ENCODE measurements around the gene ACHE.
"Not testable (repeated sequence)": the region's sequence is repeated elsewhere in the genome, so short reads cannot be mapped to it uniquely, and the experiment has no call there.

The ACHE gene

DNA sequence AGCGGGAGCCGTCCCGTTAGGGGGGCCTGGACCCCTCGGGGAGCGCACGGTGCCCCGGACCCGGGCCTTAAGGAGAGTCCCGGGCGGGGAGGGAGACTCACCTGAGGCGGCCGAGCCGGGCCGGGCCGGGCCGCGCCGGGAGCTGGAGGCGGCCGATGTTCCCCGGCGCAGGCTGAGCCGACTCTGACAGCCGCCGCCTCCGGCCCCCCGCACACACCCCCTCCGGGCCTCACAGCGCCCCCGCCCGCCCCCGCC, at the start of gene ACHE:
TSS of gene ACHE (minus strand) at position 188 of the 255 bp plus-strand sequence. CDS start 1,656 bp downstream, outside the sequence.
- no peak for DNase-seq (ENCODE audit: low read depth)

DNA sequence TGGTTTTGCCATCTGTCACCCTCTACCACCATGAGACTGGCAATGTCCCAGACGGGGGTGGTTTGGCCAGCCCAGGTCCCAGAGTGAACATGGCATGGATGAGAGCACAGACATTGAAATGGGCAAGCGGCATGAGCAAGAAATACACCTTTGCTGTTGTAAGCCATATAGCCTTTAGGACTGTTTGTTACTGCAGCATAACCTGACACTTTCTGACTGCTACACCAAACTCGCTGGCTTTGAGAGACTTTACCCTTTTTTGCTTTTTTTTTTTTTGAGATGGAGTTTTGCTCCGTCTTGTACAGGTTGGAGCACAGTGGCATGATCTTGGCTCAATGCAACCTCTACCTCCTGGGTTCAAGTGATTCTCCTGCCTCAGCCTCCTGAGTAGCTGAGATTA, 48.5 kb upstream of the ACHE start:
- DNase-seq (ENCODE audit: low read depth) = no peak

DNA sequence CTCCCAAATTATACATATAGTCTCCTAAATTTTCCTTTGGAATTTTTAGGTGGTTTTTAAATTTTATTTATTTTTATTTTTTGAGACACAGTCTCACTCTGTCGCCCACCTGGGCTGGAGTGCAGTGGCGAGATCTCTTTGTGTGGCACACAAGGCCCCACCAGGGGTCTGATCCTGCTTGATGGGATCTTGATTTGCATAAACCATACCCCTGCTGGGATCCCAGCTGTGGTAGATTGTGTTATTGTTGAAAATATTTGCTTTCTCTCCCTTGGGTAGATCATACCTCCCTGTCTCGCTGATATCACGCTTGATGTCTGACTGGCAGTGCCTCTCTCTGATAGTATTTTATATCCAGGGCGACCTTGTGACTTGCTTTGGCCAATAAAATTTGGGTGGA, 48.0 kb upstream of the ACHE start:
- DNase-seq (ENCODE audit: low read depth) = no peak

DNA sequence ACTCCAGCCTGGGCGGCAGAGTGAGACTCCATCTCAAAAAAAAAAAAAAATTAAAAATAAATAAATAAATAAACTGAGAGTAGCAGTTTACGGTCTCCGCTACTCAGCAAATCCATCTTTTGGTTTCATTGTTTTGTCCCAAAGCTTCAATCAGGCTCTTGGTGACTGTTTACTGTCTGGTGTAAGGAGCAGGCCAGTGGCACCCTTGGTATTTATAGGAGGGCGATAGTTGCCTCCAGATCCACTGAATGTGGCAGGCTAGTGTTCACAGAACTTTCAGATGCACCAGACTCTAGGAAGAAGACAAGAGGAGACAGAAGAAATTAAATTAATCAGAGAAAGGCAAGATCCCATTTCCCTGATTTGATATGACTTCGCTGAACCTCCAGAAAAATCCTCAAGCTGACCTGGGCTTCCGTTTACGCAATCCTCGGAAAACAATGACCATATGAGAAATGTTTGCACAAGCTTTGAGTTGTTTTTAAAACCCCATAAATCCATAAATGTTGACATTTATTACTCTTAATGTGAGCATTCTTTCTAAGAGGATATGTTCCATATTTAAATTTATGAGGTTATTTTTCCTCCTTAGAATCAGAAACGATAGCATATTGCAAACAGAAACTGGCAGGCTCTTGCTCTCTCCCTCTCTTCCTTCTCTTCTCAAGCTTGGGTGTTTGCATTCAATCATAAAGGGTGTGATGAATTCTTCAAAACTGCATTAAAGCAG, 46.5 kb upstream of the ACHE start:
- no peak for DNase-seq (ENCODE audit: low read depth)

DNA sequence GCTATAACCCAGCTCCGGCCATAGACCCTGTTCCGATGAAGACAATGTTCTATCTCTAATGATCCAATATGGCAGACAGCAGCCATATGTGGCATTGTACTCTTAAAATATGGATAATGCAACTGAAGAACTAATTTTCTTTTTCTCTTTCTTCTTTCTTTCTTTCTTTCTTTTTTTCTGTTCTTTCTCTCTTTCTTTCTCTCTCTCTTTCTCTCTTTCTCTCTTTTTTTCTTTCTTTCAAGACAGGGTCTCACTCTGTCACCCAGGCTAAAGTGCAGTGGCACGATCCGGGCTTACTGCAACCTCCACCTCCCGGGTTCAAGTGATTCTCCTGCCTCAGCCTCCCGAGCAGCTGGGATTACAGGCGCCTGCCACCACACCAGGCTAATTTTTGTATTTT, 40.5 kb upstream of the ACHE start:
- DNase-seq (ENCODE audit: low read depth) = not testable (repeated sequence)

DNA sequence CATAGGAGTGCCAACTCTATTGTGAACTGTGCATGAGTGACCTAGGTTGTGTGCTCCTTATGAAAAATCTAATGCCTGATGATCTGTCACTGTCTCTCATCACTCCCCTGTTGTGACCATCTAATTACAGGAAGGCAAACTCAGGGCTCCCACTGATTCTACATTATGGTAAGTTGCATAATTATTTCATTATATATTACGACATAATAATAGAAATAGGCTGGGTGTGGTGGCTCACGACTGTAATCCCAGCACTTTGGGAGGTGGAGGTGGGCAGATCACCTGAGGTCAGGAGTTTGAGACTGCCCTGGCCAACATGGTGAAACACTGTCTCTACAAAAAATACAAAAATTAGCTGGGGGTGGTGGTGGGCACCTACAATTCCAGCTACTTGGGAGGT, 39.7 kb upstream of the ACHE start:
- DNase-seq (ENCODE audit: low read depth) = not testable (repeated sequence)

DNA sequence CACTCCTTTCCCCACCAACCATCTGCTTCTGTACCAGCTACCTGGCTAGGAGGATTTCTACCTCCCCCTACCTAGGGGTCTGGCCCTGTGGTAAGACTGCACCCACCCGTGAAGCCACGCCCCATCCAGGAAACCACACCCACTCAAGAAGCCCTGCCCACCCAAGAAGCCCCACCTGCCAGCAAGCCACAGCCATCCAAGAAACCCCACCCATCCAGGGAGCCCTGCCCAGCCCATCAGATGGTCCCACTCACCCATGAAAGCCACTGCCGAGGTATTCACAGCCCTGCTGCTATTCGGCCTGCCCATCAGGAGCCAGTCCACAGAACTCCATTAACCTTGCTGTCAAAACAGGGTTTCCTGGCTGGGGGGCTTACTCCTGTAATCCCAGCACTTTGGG, 38.0 kb upstream of the ACHE start:
- DNase-seq (ENCODE audit: low read depth) = no peak

DNA sequence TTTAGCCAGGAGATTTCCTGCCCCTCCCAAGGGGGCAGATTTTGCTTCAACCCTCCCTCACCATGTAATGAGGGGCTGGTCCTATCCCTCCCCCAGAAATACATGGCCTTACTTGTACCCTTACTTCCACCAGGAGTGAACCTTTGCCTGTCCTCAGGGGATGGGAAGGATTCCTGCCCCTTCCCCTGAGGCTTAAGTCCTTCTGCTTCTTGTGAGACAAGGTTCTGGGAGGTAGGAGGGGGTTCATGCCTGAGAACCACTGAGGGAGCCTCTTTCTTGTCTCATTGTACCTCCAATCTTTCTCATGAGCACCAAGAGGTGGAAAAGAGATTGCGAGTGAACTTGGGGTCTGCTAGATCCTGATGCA, 34.1 kb upstream of the ACHE start:
- no peak for DNase-seq (ENCODE audit: low read depth)

DNA sequence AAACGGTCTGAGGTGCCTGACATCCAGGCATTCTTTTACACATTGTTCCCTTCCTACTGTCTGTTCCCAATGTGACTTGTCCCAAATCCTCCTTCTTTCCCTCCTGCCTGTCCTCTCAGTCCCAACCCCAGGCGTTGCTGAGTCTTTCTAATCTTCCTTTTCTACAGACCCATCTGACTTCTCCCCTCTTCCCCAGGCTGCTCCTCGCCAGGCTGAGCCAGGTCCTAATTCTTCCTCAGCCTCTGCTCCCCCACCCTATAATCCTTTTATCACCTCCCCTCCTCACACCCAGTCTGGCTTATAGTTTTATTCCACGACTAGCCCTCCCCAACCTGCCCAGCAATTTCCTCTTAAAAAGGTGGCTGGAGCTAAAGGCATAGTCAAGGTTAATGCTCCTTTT, 27.9 kb upstream of the ACHE start:
- not testable (repeated sequence) for DNase-seq (ENCODE audit: low read depth)

DNA sequence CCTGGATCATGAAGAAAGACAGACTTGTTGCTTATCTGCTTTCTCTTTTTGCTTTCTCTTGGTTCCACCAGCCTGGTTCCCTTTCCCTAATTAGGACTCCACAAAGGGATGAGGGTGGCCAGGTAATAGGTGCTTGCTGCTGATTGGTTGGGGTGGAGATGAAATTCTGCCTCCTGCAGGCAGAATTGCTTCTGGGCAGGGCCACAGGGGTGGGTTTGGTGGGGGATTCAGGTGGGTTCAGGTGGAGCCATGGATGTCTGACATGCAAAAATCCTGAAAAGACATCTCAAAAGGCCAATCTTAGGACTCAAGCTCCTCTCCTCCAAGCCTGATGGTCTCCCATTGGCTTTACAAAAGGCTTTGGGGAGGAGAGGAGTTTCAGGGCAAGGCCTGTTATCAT, 25.4 kb upstream of the ACHE start:
- DNase-seq (ENCODE audit: low read depth) = no peak

DNA sequence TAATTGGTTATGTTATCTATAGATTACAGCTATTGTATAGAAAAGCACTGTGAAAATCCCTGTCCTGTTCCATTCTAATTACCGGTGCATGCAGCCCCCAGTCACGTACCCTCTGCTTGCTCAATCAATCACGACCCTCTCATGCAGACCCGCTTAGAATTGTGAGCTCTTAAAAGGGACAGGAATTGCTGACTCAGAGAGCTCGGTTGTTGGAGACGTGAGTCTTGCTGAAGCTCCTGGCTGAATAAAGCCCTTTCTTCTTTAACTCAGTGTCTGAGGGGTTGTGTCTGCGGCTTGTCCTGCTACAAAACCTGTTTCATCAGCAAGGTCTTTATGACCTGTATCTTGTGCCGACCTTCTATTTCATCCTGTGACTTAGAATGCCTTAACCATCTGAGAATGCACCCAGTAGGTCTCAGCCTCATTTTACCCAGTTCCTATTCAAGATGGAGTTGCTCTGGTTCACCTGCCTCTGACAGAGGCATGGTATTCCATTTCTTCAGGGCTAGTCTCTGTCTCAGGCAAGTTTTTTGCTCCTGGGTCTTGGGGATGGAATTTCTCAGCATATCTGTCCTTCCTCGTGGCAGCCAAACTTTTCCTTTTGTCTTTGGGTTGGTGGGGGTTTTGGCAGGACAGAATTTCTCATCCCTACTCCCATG, 24.2 kb upstream of the ACHE start:
- DNase-seq (ENCODE audit: low read depth) = not testable (repeated sequence)

DNA sequence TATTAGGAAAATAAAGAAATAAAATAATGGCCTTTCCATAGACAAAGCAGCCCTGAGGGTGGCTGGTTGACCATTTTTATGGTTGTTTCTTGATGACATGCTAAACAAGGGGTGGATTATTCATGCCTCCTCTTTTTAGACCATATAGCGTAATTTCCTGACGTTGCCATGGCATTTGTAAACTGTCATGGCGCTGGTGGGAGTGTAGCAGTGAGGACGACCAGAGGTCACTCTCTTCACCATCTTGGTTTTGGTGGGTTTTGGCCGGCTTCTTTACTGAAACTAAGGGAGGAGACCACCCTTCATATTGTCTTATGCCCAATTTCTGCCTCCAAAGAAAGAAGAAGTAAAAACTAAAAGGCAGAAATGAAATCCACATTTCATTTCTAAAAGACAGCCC, 23.6 kb upstream of the ACHE start:
- not testable (repeated sequence) for DNase-seq (ENCODE audit: low read depth)

DNA sequence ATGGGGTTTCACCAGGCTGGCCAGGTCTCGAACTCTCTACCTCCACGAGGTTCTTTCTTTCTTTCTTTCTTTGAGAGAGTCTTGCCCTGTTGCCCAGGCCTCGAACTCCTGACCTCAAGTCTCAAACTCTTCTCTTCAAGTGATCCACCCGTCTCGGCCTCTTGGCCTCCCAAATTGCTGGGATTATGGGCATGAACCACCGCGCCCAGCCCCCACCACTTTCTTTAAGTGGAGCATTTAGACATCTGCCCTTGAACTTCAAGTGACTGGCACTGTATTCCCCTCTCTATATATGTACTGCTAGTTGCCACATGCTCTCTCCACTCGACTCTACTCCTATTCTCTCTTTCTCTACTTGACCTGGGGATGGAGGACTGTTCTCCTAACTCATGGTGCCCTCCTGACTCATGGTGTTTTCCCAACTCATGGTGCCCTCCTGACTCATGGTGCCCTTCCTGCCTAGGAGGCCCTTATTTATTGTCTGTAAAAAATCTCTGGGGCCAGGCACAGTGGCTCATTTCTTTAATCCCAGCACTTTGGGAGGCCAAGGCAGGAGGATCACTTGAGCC, 19.3 kb upstream of the ACHE start:
- DNase-seq (ENCODE audit: low read depth) = no peak

DNA sequence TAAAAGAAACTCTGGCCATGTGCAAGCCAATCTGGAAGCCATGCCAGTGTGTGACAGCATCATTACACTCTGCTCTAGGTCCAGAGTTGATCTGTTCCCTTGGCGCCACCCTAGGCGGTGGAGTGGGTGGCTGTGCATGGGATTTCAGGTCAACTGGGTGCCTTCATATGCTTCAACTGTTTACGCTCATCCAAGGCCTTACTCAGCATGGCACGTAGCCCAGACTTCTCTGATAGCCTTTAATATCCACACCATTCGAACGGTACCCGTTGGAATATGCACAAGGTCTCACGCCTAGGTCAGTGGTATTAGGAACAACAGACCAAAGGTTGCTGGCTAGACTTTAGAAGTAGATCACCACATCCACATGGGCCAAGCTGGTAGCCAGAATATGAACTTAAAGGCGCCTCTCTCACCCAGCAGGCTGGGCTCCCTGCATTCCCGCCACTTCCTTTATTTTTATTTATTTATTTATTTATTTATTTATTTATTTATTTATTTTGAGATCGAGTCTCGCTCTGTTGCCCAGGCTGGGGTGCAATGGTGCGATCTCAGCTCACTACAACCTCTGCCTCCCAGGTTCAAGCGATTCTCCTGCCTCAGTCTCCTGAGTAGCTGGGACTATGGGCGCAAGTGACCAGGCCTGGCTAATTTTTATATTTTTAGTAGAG, 18.7 kb upstream of the ACHE start:
- no peak for DNase-seq (ENCODE audit: low read depth)

DNA sequence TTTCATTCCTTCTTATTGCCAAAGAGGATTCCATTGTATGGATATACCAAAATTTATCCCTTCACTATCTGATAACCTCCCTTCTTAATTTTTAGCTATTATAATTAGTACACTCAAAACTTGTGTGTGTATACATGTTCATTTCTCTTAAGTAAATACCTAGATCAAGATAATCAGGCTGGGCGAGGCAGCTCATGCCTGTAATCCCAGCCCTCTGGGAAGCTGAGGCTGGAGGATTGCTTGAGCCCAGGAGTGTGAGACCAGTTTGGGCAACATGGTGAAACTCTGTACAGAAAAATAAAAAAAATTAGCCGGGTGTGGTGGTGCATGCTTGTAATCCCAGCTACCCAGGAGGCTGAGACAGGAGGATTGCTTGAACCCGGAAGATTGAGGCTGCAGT, 15.8 kb upstream of the ACHE start:
- no peak for DNase-seq (ENCODE audit: low read depth)

DNA sequence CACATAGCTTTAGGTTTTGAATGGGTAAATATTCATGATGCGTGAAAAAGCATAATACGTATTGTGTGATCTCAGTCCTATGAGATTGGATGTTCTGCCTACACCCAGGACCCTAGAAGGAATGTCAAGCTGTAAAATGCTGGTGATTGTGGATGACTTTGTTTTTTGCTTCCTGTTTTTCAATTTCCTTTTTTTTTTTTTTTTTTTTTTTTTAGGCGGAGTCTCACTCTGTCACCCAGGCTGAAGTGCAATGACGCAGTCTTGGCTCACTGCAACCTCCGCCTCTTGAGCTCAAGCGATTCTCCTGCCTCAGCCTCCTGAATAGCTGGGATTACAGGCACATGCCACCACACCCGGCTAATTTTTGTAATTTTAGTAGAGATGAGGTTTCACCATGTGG, 14.8 kb upstream of the ACHE start:
- DNase-seq (ENCODE audit: low read depth) = not testable (repeated sequence)

DNA sequence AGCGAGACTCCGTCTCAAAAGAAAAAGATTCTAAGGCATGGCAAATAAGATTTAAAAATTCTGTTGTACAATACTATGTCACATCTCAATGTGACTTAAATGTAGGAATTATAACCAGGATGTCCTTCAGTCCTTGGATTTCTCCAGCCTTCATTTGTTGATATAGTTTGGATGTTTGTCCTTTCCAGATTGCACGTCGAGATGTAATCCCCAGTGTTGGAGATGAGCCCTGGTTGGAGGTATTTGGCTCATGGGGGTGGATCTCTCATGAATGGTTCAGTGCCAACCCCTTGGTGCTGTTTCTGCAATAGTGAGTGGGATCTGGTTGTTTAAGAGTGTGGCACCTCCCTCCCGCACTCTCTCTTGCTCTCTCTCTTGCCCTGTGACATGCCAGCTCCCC, 12.8 kb upstream of the ACHE start:
- no peak for DNase-seq (ENCODE audit: low read depth)

DNA sequence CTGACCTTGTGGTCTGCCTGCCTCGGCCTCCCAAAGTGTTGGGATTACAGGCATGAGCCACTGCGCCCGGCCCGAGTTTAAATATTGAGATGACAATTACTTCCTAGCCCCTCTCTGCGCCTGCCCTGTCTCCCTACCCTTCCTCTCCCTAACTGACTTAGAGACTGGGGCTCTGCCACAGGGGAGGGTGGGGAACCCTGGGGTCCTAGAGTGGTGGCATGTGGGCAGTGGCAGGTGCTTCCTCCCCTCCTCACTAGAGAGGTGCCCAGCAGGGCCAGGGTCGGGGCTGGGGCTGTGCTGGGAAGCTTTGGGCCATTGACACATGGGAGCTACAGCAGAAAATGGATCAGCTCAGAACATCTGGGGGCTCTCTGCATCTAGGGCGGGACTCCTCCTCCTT, 7.0 kb upstream of the ACHE start:
- no peak for DNase-seq (ENCODE audit: low read depth)

DNA sequence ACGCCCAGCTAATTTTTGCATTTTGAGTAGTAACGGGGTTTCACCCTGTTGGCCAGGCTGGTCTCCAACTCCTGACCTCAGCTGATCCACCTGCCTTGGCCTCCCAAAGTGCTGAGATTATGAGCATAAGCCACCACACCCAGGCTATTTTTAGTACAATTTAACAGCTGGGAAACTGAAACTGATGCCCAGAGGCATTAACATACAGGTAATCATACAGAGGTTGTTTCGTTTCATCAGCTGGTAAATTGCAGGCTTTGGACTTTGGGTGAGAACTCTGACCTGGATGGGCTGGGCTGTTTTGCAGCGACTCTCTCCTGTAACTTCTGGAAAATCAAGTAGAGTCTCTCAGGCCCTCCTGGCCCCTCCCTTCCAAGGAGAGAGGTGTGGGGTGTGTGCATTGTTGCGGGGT, 6.2 kb upstream of the ACHE start:
- DNase-seq (ENCODE audit: low read depth) = no peak

DNA sequence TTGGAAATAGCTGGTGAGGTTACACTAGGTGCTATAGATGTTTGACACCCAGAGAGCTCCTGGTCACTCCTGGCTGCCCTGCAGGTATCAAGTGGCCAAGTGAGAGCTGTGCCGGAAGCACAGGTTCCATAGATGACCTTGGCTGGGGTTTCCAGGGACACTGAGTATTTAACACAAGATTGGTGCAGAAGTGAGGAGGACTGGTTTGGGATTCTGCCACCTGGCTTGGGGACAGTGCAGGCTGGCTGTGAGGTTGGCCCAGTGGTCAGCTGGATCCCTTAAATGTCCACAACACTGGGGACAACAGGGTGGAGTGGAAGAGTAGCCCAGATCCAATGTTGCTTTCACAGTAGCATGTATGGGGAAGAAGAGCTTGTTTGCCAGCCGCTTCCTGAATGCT, 5.3 kb upstream of the ACHE start:
- DNase-seq (ENCODE audit: low read depth) = no peak

DNA sequence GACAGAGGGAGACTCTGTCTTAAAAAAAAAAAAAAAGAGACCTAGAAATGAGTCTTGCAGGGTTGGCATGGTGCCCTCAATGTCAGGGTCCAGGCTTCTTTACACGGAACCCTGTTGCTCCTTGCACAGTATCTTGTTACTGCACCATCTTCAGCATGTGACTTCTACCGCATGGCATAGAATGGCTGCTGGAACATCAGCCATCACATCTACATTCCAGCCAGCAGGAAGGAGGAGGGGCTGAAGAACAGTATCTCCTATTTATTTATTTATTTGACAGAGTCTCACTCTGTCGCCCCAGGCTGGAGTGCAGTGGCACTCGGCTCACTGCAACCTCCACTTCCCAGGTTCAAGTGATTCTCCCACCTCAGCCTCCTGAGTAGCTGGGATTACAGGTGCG, 3.7 kb upstream of the ACHE start:
- no peak for DNase-seq (ENCODE audit: low read depth)

DNA sequence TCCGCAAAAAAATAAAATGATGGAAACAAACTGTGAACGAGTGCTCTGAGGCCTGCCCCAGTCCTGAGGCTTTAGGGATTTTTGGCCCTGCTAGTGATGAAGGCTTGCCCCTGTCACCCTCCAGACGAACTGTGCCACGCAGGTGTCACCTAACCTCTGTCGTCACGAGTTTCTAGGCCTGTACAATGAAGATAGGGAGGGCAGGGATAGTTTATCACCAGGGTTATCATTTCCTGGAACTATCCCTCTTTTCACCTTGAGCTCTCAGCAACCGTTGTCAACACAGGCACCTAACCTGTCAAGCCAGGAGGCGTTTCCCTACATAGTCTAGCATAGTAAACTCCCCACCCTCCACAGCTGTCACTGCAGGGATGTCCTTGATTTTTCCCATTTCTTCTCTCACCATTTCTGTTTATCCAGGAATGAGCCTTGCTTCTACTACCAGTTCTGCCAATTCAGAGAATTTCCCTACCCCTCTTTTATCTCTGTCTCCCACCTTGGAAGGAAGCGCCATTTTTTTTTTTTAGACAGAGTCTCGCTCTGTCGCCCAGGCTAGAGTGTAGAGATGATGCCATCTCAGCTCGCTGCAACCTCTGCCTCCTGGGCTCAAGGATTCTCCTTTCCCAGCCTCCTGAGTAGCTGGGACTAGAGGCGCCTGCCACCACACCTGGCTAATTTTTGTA, 2.2 kb upstream of the ACHE start:
- no peak for DNase-seq (ENCODE audit: low read depth)

Measured in stimulated activated CD8-positive, alpha-beta memory T cell treated with anti-CD3 and anti-CD28 coated beads, Interleukin-12 subunit alpha, Interleukin-12 subunit beta, amount 100 ng/mL, for 4 hours (primary cell).